T-helper 2 cell treated with Interferon-gamma antibody and Interleukin-4, amounts not matched to agents 5 μg/mL and 100 μg/mL, for 36 hours (primary cell): ENCODE measurements around the gene RNF13.
A peak's percentile ranks its signal among the peaks of the same experiment; 100 is the strongest.

Experiments used
- DNase-seq: peaks from one replicate; pipeline ENCODE4 v3.0.0; 2021; ENCODE audit warnings: low spot score
- H3K27ac Mint-ChIP-seq: one replicate; pipeline ENCODE4 v1.8.0; 2021; ENCODE audit warnings: mild to moderate bottlenecking, mixed read lengths
- H3K27me3 Mint-ChIP-seq: one replicate; pipeline ENCODE4 v1.8.0; 2021; ENCODE audit warnings: low read depth, mixed read lengths
- H3K36me3 Mint-ChIP-seq: one replicate; pipeline ENCODE4 v1.8.0; 2021; ENCODE audit warnings: low read depth, mixed read lengths
- H3K4me1 Mint-ChIP-seq: one replicate; pipeline ENCODE4 v1.8.0; 2021; ENCODE audit warnings: low read depth, mixed read lengths
- H3K4me3 Mint-ChIP-seq: one replicate; pipeline ENCODE4 v1.8.0; 2022; ENCODE audit warnings: mild to moderate bottlenecking, moderate library complexity, mixed read lengths
- H3K9me3 Mint-ChIP-seq: one replicate; pipeline ENCODE4 v1.8.0; 2021; ENCODE audit warnings: mixed read lengths

The RNF13 gene

GRCh38 chr3:149812606-149813366 lies at the start of gene RNF13:
Gene RNF13, plus strand, starts transcription at chr3:149813215. Its CDS starts 32,812 bp downstream, at chr3:149846027.
- H3K36me3 Mint-ChIP-seq, result peaks cover 8% of the 10 kb centered on the region
- H3K27me3 Mint-ChIP-seq, result peaks cover 7% of the 10 kb centered on the region
- H3K27ac Mint-ChIP-seq, result peak within 1 kb of the TSS; percentile 99
- DNase-seq, result peak; percentile 91
- no peaks in the 10 kb centered on the region for H3K9me3 Mint-ChIP-seq
- peaks cover 44% of the 10 kb centered on the region for H3K4me1 Mint-ChIP-seq
- peak within 1 kb of the TSS; percentile 98 for H3K4me3 Mint-ChIP-seq

- DNase-seq, result no peak
- no peak overlapping the region for H3K4me3 Mint-ChIP-seq
- peaks cover 27% of the 10 kb centered on the region for H3K27me3 Mint-ChIP-seq
- H3K9me3 Mint-ChIP-seq, result no peaks in the 10 kb centered on the region
- H3K36me3 Mint-ChIP-seq, result no peaks in the 10 kb centered on the region
- H3K4me1 Mint-ChIP-seq, result no peaks in the 10 kb centered on the region
- H3K27ac Mint-ChIP-seq, result no peak overlapping the region
These were observed 49.3 kb upstream of the RNF13 start for GRCh38 chr3:149763565-149764195.

GRCh38 chr3:149764302-149764701 lies 48.7 kb upstream of the RNF13 start:
- H3K36me3 Mint-ChIP-seq, result no peaks in the 10 kb centered on the region
- H3K27ac Mint-ChIP-seq, result no peak overlapping the region
- H3K4me1 Mint-ChIP-seq, result no peaks in the 10 kb centered on the region
- H3K4me3 Mint-ChIP-seq, result no peak overlapping the region
- no peaks in the 10 kb centered on the region for H3K9me3 Mint-ChIP-seq
- peaks cover 27% of the 10 kb centered on the region for H3K27me3 Mint-ChIP-seq
- no peak for DNase-seq

- peaks cover 23% of the 10 kb centered on the region for H3K27me3 Mint-ChIP-seq
- no peak overlapping the region for H3K27ac Mint-ChIP-seq
- no peaks in the 10 kb centered on the region for H3K9me3 Mint-ChIP-seq
- no peaks in the 10 kb centered on the region for H3K36me3 Mint-ChIP-seq
- no peaks in the 10 kb centered on the region for H3K4me1 Mint-ChIP-seq
- no peak overlapping the region for H3K4me3 Mint-ChIP-seq
- no peak for DNase-seq
These were observed 47.2 kb upstream of the RNF13 start for GRCh38 chr3:149765762-149766334.

GRCh38 chr3:149767720-149768119 lies 45.3 kb upstream of the RNF13 start:
- no peaks in the 10 kb centered on the region for H3K36me3 Mint-ChIP-seq
- no peaks in the 10 kb centered on the region for H3K9me3 Mint-ChIP-seq
- H3K27ac Mint-ChIP-seq, result no peak overlapping the region
- no peaks in the 10 kb centered on the region for H3K4me1 Mint-ChIP-seq
- no peak for DNase-seq
- no peak overlapping the region for H3K4me3 Mint-ChIP-seq
- peaks cover 25% of the 10 kb centered on the region for H3K27me3 Mint-ChIP-seq

- no peaks in the 10 kb centered on the region for H3K36me3 Mint-ChIP-seq
- H3K27ac Mint-ChIP-seq, result no peak overlapping the region
- no peak overlapping the region for H3K4me3 Mint-ChIP-seq
- no peak for DNase-seq
- H3K9me3 Mint-ChIP-seq, result no peaks in the 10 kb centered on the region
- H3K27me3 Mint-ChIP-seq, result peaks cover 25% of the 10 kb centered on the region
- no peaks in the 10 kb centered on the region for H3K4me1 Mint-ChIP-seq
These were observed 44.3 kb upstream of the RNF13 start for GRCh38 chr3:149768704-149769103.

- DNase-seq, result no peak
- no peaks in the 10 kb centered on the region for H3K36me3 Mint-ChIP-seq
- no peak overlapping the region for H3K27ac Mint-ChIP-seq
- peaks cover 20% of the 10 kb centered on the region for H3K27me3 Mint-ChIP-seq
- no peaks in the 10 kb centered on the region for H3K9me3 Mint-ChIP-seq
- H3K4me1 Mint-ChIP-seq, result no peaks in the 10 kb centered on the region
- no peak overlapping the region for H3K4me3 Mint-ChIP-seq
These were observed 42.8 kb upstream of the RNF13 start for GRCh38 chr3:149770246-149770645.

- DNase-seq, result peak; percentile 15
- Mint-ChIP-seq H3K36me3 (no peaks in the 10 kb centered on the region), H3K27me3 (peaks cover 15% of the 10 kb centered on the region), H3K9me3 (no peaks in the 10 kb centered on the region), H3K27ac (no peak overlapping the region), H3K4me3 (no peak overlapping the region), H3K4me1 (no peaks in the 10 kb centered on the region)
These were observed 41.3 kb upstream of the RNF13 start for GRCh38 chr3:149771652-149772271.

GRCh38 chr3:149772861-149773260 lies 40.2 kb upstream of the RNF13 start:
- Mint-ChIP-seq H3K27me3 (peaks cover 15% of the 10 kb centered on the region), H3K4me3 (no peak overlapping the region), H3K36me3 (no peaks in the 10 kb centered on the region), H3K27ac (no peak overlapping the region), H3K4me1 (no peaks in the 10 kb centered on the region), H3K9me3 (no peaks in the 10 kb centered on the region)
- DNase-seq, result no peak

- Mint-ChIP-seq H3K9me3 (no peaks in the 10 kb centered on the region), H3K27ac (no peak overlapping the region), H3K27me3 (peaks cover 13% of the 10 kb centered on the region), H3K4me1 (no peaks in the 10 kb centered on the region), H3K4me3 (no peak overlapping the region), H3K36me3 (no peaks in the 10 kb centered on the region)
- no peak for DNase-seq
These were observed 36.8 kb upstream of the RNF13 start for GRCh38 chr3:149776170-149776569.

- Mint-ChIP-seq H3K36me3 (no peaks in the 10 kb centered on the region), H3K4me3 (no peak overlapping the region), H3K9me3 (no peaks in the 10 kb centered on the region), H3K27ac (no peak overlapping the region), H3K4me1 (peaks cover 3% of the 10 kb centered on the region), H3K27me3 (peaks cover 14% of the 10 kb centered on the region)
- no peak for DNase-seq
These were observed 35.4 kb upstream of the RNF13 start for GRCh38 chr3:149777414-149778214.

- H3K27ac Mint-ChIP-seq, result no peak overlapping the region
- no peak for DNase-seq
- H3K36me3 Mint-ChIP-seq, result no peaks in the 10 kb centered on the region
- H3K4me3 Mint-ChIP-seq, result no peak overlapping the region
- H3K4me1 Mint-ChIP-seq, result peaks cover 3% of the 10 kb centered on the region
- H3K27me3 Mint-ChIP-seq, result peaks cover 14% of the 10 kb centered on the region
- no peaks in the 10 kb centered on the region for H3K9me3 Mint-ChIP-seq
These were observed 31.8 kb upstream of the RNF13 start for GRCh38 chr3:149781211-149781610.

- Mint-ChIP-seq H3K27me3 (peaks cover 19% of the 10 kb centered on the region), H3K36me3 (no peaks in the 10 kb centered on the region), H3K9me3 (no peaks in the 10 kb centered on the region), H3K4me1 (peaks cover 3% of the 10 kb centered on the region), H3K27ac (no peak overlapping the region), H3K4me3 (no peak overlapping the region)
- no peak for DNase-seq
These were observed 31.3 kb upstream of the RNF13 start for GRCh38 chr3:149781741-149782140.
